Measurements from ENCODE around the gene CLIC6.

CLIC6 gene

GRCh38 chr21:34668803-34669148, at the start of gene CLIC6:
CLIC6 (plus strand) TSS chr21:34668994; CDS start chr21:34669389, 395 bp downstream.
- TF ChIP-seq ZFX (IDR thresholded peaks at IDR 0.05; ENCODE audit: borderline replicate concordance) (no peak), CTCF (IDR thresholded peaks at IDR 0.05) (no peak)
- H3K27ac ChIP-seq, result no peak within 1 kb of the TSS

GRCh38 chr21:34619841-34620665, 48.7 kb upstream of the CLIC6 start:
- H3K27ac ChIP-seq, result no peak overlapping the region
- TF ChIP-seq ZFX (IDR thresholded peaks at IDR 0.05; ENCODE audit: borderline replicate concordance), result no peak
- TF ChIP-seq CTCF (IDR thresholded peaks at IDR 0.05), result no peak

GRCh38 chr21:34621434-34622350, 47.1 kb upstream of the CLIC6 start:
- no peak overlapping the region for H3K27ac ChIP-seq
- no peak for TF ChIP-seq CTCF (IDR thresholded peaks at IDR 0.05)
- TF ChIP-seq ZFX (IDR thresholded peaks at IDR 0.05; ENCODE audit: borderline replicate concordance), result no peak

GRCh38 chr21:34623516-34623915, 45.3 kb upstream of the CLIC6 start:
- no peak overlapping the region for H3K27ac ChIP-seq
- TF ChIP-seq ZFX (IDR thresholded peaks at IDR 0.05; ENCODE audit: borderline replicate concordance) (no peak), CTCF (IDR thresholded peaks at IDR 0.05) (no peak)

- TF ChIP-seq CTCF (IDR thresholded peaks at IDR 0.05) (no peak), ZFX (IDR thresholded peaks at IDR 0.05; ENCODE audit: borderline replicate concordance) (no peak)
- H3K27ac ChIP-seq, result no peak overlapping the region
Observed at GRCh38 chr21:34625030-34625593, 43.7 kb upstream of the CLIC6 start.

- TF ChIP-seq CTCF (IDR thresholded peaks at IDR 0.05) (no peak), ZFX (IDR thresholded peaks at IDR 0.05; ENCODE audit: borderline replicate concordance) (no peak)
- H3K27ac ChIP-seq, result no peak overlapping the region
Observed at GRCh38 chr21:34626131-34626530, 42.7 kb upstream of the CLIC6 start.
